Putamen (tissue), 1 donor: ENCODE data around the gene WIPF2.

Source experiments
- DNase-seq: peaks from one replicate; pipeline ENCODE4 v3.0.0-alpha.2; 2016; ENCODE audit warnings: low spot score

WIPF2 gene

DNA sequence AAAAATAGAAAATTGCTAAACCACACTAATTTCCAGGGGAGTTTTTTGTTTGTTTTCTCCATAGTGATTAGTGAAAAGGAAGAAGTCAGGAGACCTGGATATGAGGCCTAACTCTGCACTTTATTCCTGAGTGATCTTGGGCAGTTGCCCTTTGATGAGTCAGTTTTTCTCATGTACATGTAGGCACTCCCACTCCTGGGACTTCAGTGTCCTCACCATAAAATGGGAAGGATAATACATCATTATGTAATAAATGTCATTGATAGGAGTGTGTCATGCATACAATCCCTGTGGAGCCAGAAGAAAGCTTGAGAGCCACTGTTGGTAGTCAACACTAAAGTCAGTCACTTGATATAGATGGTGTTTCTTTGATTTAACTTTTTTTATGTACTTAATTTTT is 32.5 kb downstream of the WIPF2 start:
- DNase-seq = no peak

GRCh38 chr17:40253565-40253964 is 34.5 kb downstream of the WIPF2 start:
- no peak for DNase-seq

- no peak for DNase-seq
Measured at GRCh38 chr17:40259505-40259904, 40.4 kb downstream of the WIPF2 start.

DNA sequence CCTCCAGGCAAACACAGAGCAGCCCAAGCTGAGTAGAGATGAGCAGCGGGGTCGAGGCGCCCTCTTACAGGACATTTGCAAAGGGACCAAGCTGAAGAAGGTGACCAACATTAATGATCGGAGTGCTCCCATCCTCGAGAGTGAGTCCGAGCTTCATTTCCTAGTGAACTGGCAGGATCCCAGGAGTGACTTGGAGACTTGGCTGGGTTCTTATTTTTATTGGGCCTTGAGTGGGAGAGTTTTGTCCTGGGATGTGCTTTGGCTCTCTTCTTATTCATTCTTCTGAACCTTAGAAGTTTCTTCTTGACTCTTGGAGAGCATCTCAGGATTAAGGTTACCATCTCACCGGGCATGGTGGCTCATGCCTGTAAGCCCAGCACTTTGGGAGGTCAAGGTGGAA is 41.4 kb downstream of the WIPF2 start:
- DNase-seq = no peak

- no peak for DNase-seq
Measured at GRCh38 chr17:40264458-40265185, 45.5 kb downstream of the WIPF2 start.

DNA sequence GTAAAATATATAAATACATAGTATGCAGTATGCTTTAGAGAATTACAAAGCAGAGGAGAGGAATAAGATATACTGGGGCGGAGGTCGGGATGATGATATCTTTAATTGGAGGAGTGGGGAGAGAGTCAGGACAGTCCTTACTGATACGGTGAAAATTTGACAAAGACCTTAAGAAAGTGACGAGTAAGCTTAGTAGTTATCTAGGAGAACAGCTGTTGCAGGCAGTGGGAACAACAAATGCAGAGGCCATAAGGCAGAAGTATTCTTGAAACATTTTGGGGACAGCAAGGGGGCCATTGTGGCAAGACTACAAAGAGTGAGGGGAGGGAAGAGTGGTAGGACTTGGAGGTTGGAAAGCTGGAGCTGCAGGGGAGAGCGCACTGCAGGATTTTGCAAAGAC is 46.2 kb downstream of the WIPF2 start:
- DNase-seq = no peak

DNA sequence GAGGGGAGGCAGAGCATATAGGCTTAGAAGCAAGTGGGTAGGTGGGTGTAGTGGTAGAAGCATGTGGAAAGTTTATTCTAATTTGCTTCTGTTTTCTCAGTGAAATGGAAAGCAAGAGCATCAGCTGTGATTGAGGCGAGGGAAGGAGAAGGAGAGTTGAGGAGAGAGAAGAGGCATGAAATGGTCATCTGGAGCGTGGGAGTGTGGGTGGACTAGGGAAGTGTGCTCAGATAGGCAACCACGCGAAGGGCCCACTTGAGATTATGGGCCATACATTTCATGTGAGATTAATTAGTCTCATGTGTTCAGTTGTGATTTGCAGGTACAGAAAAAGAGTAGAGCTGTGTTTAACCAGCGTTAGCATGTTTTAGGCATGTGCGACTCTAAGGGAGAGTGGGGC is 47.8 kb downstream of the WIPF2 start:
- DNase-seq = no peak

DNA sequence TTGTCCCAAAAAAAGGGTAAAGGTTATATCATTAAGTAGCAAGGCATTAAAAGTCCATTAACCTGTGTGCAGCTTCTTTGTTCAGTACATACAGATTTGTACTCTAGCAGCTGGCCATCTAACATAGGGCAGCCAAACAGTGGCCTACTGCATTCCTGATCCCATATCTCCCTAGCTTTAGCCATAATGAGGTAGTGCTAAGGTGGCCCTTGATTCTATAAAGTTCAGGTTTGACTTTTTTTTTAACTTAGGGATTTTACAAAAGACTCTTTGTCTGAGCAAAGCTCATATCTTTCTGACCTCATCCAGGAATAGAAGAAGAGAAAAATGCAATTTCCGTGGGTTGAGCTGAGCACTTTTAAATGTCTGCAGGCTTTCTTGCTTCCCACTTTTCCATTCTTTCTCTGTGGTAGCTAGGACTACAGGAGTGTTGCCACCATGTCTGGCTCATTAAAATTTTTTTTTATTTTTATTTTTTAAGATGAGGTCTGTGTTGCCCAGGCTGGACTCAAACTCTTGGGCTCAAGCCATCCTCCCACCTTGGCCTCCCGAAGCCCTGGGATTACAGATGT is 49.1 kb downstream of the WIPF2 start:
- DNase-seq = peak; percentile 35

DNA sequence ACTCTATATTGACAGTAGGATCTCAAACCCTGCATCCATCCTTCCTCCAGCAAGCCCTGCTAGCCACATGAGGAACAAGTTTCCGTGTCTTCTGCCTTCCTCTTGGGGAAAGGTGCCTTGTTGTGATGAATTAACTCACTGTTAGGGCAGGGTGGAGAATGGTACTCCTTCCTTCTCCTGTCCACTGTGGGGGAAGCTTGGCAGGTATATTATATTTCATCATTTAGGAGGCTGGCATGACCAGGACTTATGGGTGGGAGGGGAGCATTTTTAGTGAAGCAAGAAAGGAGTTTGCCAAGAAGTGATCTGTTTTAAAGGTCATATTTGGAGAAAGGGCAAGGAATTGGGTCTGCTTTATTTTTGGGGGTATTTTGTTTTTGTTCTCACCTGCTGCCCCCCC is 59.3 kb downstream of the WIPF2 start:
- DNase-seq = no peak

DNA sequence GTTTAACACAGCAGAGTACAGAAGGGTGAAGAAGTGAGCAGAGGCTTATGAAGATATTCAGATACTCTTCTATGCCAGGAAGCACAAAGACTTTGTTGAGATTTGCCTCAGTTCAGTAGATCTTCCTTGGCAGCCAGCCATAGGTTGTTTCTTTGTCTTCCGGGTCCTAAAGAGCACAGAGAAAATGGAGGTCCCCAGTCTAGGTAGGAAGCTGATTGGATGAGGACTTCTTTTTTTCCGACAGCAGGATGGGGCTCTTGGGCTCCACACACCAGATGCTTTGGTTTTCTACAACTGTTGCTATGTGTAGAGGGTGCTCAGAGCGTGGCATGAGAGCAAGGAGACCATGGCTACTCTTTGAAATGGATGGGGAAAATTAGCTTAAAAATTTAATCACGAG is 60.3 kb downstream of the WIPF2 start:
- DNase-seq = no peak

DNA sequence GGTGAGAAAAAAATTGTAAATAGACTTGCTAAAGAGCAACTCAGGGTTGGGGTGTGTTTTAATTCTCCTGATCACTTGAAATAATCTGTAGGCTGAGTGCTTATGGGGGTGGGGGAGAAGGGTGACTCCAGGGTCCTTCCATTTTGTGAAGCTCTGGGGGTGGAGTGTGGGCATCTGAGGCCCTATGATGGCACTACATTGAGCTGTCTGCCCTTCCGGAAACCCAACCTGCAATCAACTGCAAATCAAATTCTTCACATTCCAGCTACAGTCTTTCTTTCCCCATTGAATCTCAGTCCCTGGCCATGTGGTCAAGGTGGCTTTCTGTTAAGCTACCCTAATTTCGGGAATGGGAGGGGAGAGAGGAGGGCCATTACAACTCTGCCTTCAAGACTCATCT is 62.6 kb downstream of the WIPF2 start:
- no peak for DNase-seq

DNA sequence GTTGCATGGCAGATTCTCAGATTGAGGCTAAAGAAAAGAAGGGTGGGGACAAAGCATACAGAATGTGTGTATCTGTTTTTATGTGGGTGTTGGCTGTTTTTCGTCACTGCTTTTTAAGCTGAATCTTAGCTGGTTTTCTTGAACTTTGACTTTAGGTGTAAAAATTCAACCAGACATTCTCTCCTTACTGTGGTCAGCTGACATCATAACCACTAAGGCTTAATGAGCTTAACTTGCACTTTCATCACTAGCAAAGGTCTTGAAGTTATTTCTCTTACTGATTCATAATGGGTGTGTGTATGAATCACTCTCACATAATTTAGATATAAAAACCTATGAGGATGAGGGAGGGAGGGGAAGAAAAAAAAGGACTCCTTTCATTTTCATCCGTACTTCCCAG is 64.6 kb downstream of the WIPF2 start:
- no peak for DNase-seq

DNA sequence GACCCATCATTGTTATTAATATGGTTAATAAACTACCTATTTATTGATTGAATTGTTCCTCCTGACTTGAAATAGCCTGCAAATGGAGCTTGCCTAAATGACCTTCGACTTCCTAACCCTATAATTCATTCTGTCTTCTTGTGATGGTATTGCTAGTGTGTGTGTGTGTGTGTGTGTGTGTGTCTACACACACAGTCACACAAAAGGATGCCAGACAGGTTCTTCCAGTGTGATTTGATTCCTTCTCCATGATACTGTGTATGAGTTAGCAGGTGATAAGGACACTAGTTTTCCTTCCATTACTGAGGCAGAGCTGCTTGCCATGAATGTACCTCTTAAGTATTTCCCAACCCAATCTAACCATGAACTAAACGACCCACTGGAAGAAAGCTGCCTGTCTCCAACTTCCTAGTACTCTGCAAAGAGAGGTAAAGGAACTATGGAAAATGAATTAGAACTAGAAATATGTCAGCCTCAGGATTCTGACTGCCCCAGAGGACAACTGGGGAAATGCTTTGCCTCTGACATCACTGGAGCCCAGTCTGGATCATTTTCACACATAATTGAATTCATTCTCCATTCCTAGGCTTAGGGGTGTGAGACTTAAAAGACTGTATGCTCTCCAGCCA is 65.1 kb downstream of the WIPF2 start:
- no peak for DNase-seq

GRCh38 chr17:40286473-40286872 is 67.4 kb downstream of the WIPF2 start:
- DNase-seq = no peak

DNA sequence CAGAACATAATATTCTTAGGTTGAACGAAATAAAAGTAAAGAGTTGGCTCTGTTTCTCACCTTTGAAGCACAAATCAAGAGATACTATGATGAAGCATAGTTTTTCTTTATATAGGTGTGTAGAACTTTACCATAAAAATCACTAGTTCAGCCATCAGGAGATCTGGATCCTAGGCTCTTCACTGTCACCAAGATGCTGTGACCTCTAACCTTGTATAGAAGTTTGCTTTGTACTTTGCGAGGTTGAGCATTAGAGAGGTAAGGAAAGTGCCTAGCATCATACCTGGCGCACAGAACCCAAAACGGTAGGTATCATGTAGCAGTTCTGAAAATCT is 68.0 kb downstream of the WIPF2 start:
- no peak for DNase-seq

DNA sequence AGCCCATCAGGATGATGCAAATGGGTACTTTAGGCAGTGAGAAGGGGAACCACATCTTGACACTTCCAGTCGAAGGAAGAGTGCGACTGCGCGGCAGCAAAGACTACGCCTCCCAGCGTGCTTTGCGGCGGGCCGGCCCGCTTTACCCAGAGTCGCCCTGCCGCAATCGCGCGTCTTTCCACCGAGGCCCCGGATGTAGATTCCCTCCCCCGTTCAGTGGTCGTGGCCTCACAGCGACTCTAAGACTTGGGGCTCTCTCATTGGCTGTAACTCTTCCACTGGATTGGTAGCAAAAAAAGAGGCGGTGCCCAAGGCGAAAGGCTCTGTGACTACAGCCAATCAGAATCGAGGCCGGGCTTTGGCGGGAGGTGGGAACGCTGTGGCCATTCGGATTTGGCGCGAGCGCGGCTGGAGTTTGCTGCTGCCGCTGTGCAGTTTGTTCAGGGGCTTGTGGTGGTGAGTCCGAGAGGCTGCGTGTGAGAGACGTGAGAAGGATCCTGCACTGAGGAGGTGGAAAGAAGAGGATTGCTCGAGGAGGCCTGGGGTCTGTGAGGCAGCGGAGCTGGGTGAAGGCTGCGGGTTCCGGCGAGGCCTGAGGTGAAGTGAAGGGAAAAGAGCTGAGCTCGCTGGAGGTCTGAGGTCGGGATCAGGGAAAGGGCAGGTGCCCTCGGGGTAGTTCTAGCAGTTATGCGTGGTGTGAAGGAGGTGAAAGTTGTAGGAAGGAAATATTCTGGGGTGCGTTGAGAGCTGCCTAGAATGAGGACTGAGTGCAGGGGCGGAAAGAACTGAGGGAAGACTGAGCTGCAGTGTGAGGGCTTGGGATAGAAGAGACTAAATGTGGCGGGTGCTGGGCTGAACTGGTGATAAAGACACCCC is 68.6 kb downstream of the WIPF2 start, which contains the start of gene CDC6:
Gene CDC6 (plus strand): TSS at position 386 of the 876 bp plus-strand sequence. CDS start 1,542 bp downstream, outside the sequence.
- peak; percentile 100 for DNase-seq

DNA sequence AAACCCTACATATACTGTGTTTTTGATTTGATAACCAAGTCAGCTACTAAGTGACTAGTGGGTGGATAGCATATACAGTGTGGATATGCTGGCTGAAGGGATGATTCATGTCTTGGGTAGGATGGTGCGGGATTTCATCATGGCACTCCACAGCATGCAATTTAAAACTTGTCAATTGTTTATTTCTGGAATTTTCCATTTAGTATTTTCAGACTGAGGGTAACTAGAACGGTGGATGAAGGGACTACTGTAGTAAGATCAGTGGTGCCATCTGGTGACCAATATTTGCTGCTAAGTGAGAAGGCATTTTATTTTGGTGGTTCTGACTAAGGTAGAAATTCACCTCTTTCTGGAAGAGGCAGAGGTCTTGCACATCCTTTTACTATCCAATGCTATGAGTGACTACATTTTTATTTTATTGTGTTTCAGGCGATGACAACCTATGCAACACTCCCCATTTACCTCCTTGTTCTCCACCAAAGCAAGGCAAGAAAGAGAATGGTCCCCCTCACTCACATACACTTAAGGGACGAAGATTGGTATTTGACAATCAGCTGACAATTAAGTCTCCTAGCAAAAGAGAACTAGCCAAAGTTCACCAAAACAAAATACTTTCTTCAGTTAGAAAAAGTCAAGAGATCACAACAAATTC is 71.7 kb downstream of the WIPF2 start:
- DNase-seq = peak; percentile 58

GRCh38 chr17:40291281-40291664 is 72.2 kb downstream of the WIPF2 start:
- DNase-seq = no peak

DNA sequence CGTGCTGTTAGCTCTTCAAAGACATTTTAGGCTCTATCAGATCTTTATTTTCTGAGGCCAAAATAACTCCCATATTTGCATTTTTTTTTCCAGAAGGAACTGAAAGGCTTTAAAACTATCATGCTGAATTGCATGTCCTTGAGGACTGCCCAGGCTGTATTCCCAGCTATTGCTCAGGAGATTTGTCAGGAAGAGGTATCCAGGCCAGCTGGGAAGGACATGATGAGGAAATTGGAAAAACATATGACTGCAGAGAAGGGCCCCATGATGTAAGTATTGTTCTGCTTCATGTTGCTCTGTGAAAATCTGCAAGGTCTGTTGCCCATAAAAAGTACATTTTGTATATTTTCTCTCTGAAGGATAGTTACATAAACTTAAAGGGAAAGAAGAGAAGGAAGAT is 74.3 kb downstream of the WIPF2 start:
- DNase-seq = no peak

- DNase-seq = no peak
Measured at GRCh38 chr17:40295488-40296436, 76.7 kb downstream of the WIPF2 start.

- no peak for DNase-seq
Measured at GRCh38 chr17:40297511-40297910, 78.4 kb downstream of the WIPF2 start.
